Measurements from ENCODE around the gene TSPAN14. TPM values are rescaled to one million over a fixed set of nuclear protein-coding genes. Genes with fewer than 3 reads are reported as not detected.

TSPAN14 gene
- total RNA-seq, 1 donor from 2014 or later: 49.9 TPM

- DNase-seq (ENCODE audit: low read depth in 2 of 2): no peak
These were observed 32.8 kb downstream of the TSPAN14 start for GRCh38 chr10:80486785-80487420.

GRCh38 chr10:80487421-80487785 is 33.3 kb downstream of the TSPAN14 start:
- no peak for DNase-seq (ENCODE audit: low read depth in 2 of 2)

GRCh38 chr10:80487791-80488538 is 33.9 kb downstream of the TSPAN14 start:
- DNase-seq (ENCODE audit: low read depth in 2 of 2): no peak

- DNase-seq (ENCODE audit: low read depth in 2 of 2): no peak
These were observed 34.5 kb downstream of the TSPAN14 start for GRCh38 chr10:80488539-80489066.

- DNase-seq (ENCODE audit: low read depth in 2 of 2): no peak
These were observed 35.4 kb downstream of the TSPAN14 start for GRCh38 chr10:80489371-80490112.

- no peak for DNase-seq (ENCODE audit: low read depth in 2 of 2)
These were observed 37.4 kb downstream of the TSPAN14 start for GRCh38 chr10:80491251-80492102.

GRCh38 chr10:80492848-80493521 is 38.9 kb downstream of the TSPAN14 start:
- no peak for DNase-seq (ENCODE audit: low read depth in 2 of 2)

- no peak for DNase-seq (ENCODE audit: low read depth in 2 of 2)
These were observed 39.5 kb downstream of the TSPAN14 start for GRCh38 chr10:80493522-80494051.

- no peak for DNase-seq (ENCODE audit: low read depth in 2 of 2)
These were observed 42.6 kb downstream of the TSPAN14 start for GRCh38 chr10:80496555-80497172.

- DNase-seq (ENCODE audit: low read depth in 2 of 2): peak; percentile 94 to 95
These were observed 43.3 kb downstream of the TSPAN14 start for GRCh38 chr10:80497187-80498077.

GRCh38 chr10:80498078-80498832 is 44.1 kb downstream of the TSPAN14 start:
- no peak for DNase-seq (ENCODE audit: low read depth in 2 of 2)

- peak; percentile 77 to 90 for DNase-seq (ENCODE audit: low read depth in 2 of 2)
These were observed 45.0 kb downstream of the TSPAN14 start for GRCh38 chr10:80498833-80499741.

- DNase-seq (ENCODE audit: low read depth in 2 of 2): peak in 1 of 2 donors; percentile 73
These were observed 46.7 kb downstream of the TSPAN14 start for GRCh38 chr10:80500572-80501380.

- DNase-seq (ENCODE audit: low read depth in 2 of 2): no peak
These were observed 47.3 kb downstream of the TSPAN14 start for GRCh38 chr10:80501381-80501912.

- no peak for DNase-seq (ENCODE audit: low read depth in 2 of 2)
These were observed 47.9 kb downstream of the TSPAN14 start for GRCh38 chr10:80501913-80502521.
